HepG2 (cell line): ENCODE measurements around the gene SLC25A20. TPM values are rescaled to one million over a fixed set of nuclear protein-coding genes. Genes with fewer than 3 reads are reported as not detected.
A peak's percentile ranks its signal among the peaks of the same experiment; 100 is the strongest.

Experiments used
- CC2D1A ChIP-seq: sonication (generic); formaldehyde crosslinking; IDR thresholded peaks from 2 replicates; pipeline ENCODE4 v1.8.1; 2023; ENCODE audit warnings: mild to moderate bottlenecking, missing genetic modification reagents
- KDM4B ChIP-seq: sonication (generic); formaldehyde crosslinking; IDR thresholded peaks from 2 replicates; pipeline ENCODE4 v1.4.0; 2020; ENCODE audit warnings: missing genetic modification reagents
- KDM6A ChIP-seq: IDR thresholded peaks from 2 replicates; pipeline ENCODE4 v1.6.1; 2016; ENCODE audit warnings: low read depth
- KMT2A ChIP-seq: sonication (generic); formaldehyde crosslinking; IDR thresholded peaks from 2 replicates; pipeline ENCODE4 v1.4.0; 2020; ENCODE audit warnings: missing genetic modification reagents
- LCORL ChIP-seq, 2 experiments: fragments of 450-650 bp in 1 of 2; sonication (generic) in 1 of 2; formaldehyde crosslinking in 1 of 2; IDR thresholded peaks; 2 replicates each; pipeline versions ENCODE4 v1.5.0 to v1.6.1; 2017 to 2020; ENCODE audit warnings: antibody characterized with exemption in 1 of 2, missing genetic modification reagents in 1 of 2
- NR2F1 ChIP-seq, 2 experiments: fragments of 450-650 bp in 1 of 2; formaldehyde crosslinking in 1 of 2; IDR thresholded peaks; 2 replicates each; pipeline versions ENCODE4 v1.5.0 to v1.6.1; 2016 to 2020; ENCODE audit warnings: mild to moderate bottlenecking in 1 of 2, missing compliant biosample characterization in 1 of 2, missing genetic modification reagents in 1 of 2, moderate library complexity in 1 of 2
- SMYD3 ChIP-seq: sonication (generic); formaldehyde crosslinking; IDR thresholded peaks from 2 replicates; pipeline ENCODE4 v1.8.1; 2023; ENCODE audit warnings: mild to moderate bottlenecking, missing genetic modification reagents
- TBP ChIP-seq: sonication (generic); formaldehyde crosslinking; IDR thresholded peaks from 2 replicates; pipeline ENCODE4 v1.5.0; 2020; ENCODE audit warnings: missing genetic modification reagents
- ZBED4 ChIP-seq: sonication (generic); formaldehyde crosslinking; IDR thresholded peaks from 2 replicates; pipeline ENCODE4 v1.4.0; 2020; ENCODE audit warnings: missing genetic modification reagents, borderline replicate concordance
- ZMAT3 ChIP-seq: sonication (generic); formaldehyde crosslinking; conservative IDR thresholded peaks from 2 replicates; pipeline ENCODE4 v1.7.0; 2021; ENCODE audit warnings: missing genetic modification reagents
- ZNF160 ChIP-seq: sonication (generic); formaldehyde crosslinking; IDR thresholded peaks from 2 replicates; pipeline ENCODE4 v1.8.0; 2022; ENCODE audit warnings: mild to moderate bottlenecking, inconsistent platforms, missing genetic modification reagents
- ZNF18 ChIP-seq: sonication (generic); formaldehyde crosslinking; IDR thresholded peaks from 2 replicates; pipeline ENCODE4 v1.8.0; 2022; ENCODE audit warnings: mild to moderate bottlenecking, missing genetic modification reagents; ENCODE audit not compliant: insufficient replicate concordance
- ZNF451 ChIP-seq: sonication (generic); formaldehyde crosslinking; IDR thresholded peaks from 2 replicates; pipeline ENCODE4 v1.5.0; 2020; ENCODE audit warnings: mild to moderate bottlenecking, missing genetic modification reagents
- ZNF672 ChIP-seq: sonication (generic); formaldehyde crosslinking; IDR thresholded peaks from 2 replicates; pipeline ENCODE4 v1.8.1; 2022; ENCODE audit warnings: missing genetic modification reagents
- ZNF800 ChIP-seq: sonication (generic); formaldehyde crosslinking; IDR thresholded peaks from 2 replicates; pipeline ENCODE4 v1.4.0; 2020; ENCODE audit warnings: missing genetic modification reagents
- polyA plus RNA-seq, 8 experiments: library from polyadenylated mRNA; depleted of rRNA in 3 of 8; stranded (reverse) in 7 of 8; unstranded in 1 of 8; fragments of >200 nt; fragmentation: Illumina TruSeq in 4 of 8; extraction: Trizol in 4 of 8; gene quantifications; 2 replicates each; pipeline versions ENCODE4 v1.2.1 to v1.2.3, GENCODE V29; 2011 to 2016; ENCODE audit warnings: low read depth in 4 of 8, missing spikeins in 1 of 8, mixed read lengths in 1 of 8; ENCODE audit not compliant: insufficient read depth in 1 of 8
- total RNA-seq, 5 experiments: library from RNA; depleted of rRNA; stranded (reverse); fragments of >200 nt; fragmentation: Illumina TruSeq; extraction: Trizol; gene quantifications; 2 replicates each; pipeline ENCODE4 v1.2.3, GENCODE V29; 2016; ENCODE audit warnings: low read depth in 1 of 5
- TF ChIP-seq, protein P1 (sequence below): IDR thresholded peaks from 2 replicates; pipeline ENCODE4 v1.6.1; 2016; ENCODE audit warnings: control low read depth
- TF ChIP-seq, protein P2 (sequence below): sonication (generic); formaldehyde crosslinking; IDR thresholded peaks from 2 replicates; pipeline ENCODE4 v1.4.0; 2020; ENCODE audit warnings: missing genetic modification reagents

Gene SLC25A20
- total and polyA plus RNA-seq, 2 of the 13 experiments (the other 11 are each of a cell fraction or from before 2014, with no cell fraction given), result 21.1 to 26.6 TPM

DNA sequence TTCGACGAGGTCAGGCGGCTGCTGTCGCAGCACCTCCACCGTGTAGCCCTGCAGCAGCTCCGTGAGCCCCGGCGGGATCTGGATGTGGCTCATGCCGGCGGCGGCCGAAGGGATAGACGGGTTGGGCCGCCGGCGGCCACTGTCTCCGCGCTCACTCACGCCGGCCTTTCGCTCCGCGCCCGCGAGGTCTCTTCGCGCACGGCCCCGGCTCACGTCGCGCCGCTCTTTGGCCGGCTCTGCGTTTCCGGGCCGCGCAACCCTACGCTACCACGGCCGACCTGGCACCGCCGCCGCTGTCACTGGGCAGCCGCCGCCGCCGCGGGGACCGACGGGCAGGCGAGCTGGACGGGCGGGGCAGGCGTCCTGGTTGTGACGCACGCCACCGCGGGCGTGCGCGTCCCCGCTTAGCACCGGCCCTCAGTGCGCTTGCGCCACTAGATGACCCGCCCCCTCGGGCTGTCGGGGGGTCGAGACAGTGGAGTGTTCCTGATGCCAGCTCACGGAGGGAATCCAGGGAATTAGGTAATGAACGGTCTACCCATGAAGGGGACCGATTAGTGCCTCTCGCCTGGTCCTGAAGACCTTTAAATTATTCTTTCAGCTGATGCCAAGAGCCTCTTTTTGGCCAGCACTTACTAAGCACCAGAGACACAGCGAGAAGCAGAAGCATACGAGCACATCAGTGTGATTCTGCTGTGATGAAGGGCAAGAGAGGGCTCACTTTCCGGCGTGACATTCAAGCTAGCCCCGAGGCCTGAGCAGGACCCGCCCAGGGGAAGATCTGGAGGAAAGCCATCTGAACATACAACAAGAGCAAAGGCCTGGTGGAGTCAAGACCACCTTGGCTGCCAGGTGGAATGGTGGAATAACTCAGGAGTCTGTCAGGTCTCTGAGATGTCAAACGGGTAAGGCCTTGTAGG, 50.9 kb downstream of the SLC25A20 start, which contains the start of gene PRKAR2A (continued):
- TF ChIP-seq LCORL (IDR thresholded peaks at IDR 0.05) (no peak), LCORL (CRISPR knock-in tag; IDR thresholded peaks at IDR 0.05) (no peak; the same call in 1 of the 2 replicates), ZNF18 (CRISPR knock-in tag) (no peak), ZMAT3 (CRISPR knock-in tag) (peak; percentile 37; the same call in 1 of the 2 replicates), KMT2A (CRISPR knock-in tag) (no peak; the same call in 1 of the 2 replicates), KDM4B (CRISPR knock-in tag) (no peak), ZNF451 (CRISPR knock-in tag) (peak; percentile 77), TBP (no peak), ZBED4 (CRISPR knock-in tag) (no peak; the same call in 1 of the 2 replicates), ZNF672 (CRISPR knock-in tag) (no peak), KDM6A (CRISPR knock-in tag) (no peak), ZNF800 (CRISPR knock-in tag) (no peak; the same call in 1 of the 2 replicates), SMYD3 (CRISPR knock-in tag) (no peak), ZNF160 (CRISPR knock-in tag) (0 out of 2 replicates have a peak, but pooled peaks have one; percentile 2), CC2D1A (CRISPR knock-in tag) (no peak), NR2F1 (CRISPR knock-in tag; IDR thresholded peaks at IDR 0.05) (no peak)
- TF ChIP-seq, protein P1, sequence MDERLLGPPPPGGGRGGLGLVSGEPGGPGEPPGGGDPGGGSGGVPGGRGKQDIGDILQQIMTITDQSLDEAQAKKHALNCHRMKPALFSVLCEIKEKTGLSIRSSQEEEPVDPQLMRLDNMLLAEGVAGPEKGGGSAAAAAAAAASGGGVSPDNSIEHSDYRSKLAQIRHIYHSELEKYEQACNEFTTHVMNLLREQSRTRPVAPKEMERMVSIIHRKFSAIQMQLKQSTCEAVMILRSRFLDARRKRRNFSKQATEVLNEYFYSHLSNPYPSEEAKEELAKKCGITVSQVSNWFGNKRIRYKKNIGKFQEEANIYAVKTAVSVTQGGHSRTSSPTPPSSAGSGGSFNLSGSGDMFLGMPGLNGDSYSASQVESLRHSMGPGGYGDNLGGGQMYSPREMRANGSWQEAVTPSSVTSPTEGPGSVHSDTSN (CRISPR knock-in tag), result no peak
- TF ChIP-seq, protein P2, sequence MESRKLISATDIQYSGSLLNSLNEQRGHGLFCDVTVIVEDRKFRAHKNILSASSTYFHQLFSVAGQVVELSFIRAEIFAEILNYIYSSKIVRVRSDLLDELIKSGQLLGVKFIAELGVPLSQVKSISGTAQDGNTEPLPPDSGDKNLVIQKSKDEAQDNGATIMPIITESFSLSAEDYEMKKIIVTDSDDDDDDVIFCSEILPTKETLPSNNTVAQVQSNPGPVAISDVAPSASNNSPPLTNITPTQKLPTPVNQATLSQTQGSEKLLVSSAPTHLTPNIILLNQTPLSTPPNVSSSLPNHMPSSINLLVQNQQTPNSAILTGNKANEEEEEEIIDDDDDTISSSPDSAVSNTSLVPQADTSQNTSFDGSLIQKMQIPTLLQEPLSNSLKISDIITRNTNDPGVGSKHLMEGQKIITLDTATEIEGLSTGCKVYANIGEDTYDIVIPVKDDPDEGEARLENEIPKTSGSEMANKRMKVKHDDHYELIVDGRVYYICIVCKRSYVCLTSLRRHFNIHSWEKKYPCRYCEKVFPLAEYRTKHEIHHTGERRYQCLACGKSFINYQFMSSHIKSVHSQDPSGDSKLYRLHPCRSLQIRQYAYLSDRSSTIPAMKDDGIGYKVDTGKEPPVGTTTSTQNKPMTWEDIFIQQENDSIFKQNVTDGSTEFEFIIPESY (CRISPR knock-in tag), result no peak
